GM19395 (cell line): Measurements from ENCODE around the gene DMAP1.

Experiments
- ATAC-seq: cut with Tn5 transposase; IDR thresholded peaks from one replicate; pipeline ENCODE4 v1.9.1; 2021; ENCODE audit warnings: mild to moderate bottlenecking, moderate library complexity; ENCODE audit not compliant: unreplicated experiment

The DMAP1 gene

GRCh38 chr1:44251989-44252671 is 38.9 kb downstream of the DMAP1 start:
- ATAC-seq = no peak

- no peak for ATAC-seq
Observed at GRCh38 chr1:44254392-44254910, 41.2 kb downstream of the DMAP1 start.

- no peak for ATAC-seq
Observed at GRCh38 chr1:44256762-44257554, 43.7 kb downstream of the DMAP1 start.

GRCh38 chr1:44259090-44259489 is 45.8 kb downstream of the DMAP1 start:
- no peak for ATAC-seq

- no peak for ATAC-seq
Observed at GRCh38 chr1:44260792-44261170, 47.5 kb downstream of the DMAP1 start.

GRCh38 chr1:44261171-44261817 is 48.0 kb downstream of the DMAP1 start:
- no peak for ATAC-seq

- ATAC-seq = no peak
Observed at GRCh38 chr1:44261962-44262361, 48.7 kb downstream of the DMAP1 start.

GRCh38 chr1:44262414-44262813 is 49.1 kb downstream of the DMAP1 start:
- ATAC-seq = no peak

- no peak for ATAC-seq
Observed at GRCh38 chr1:44262816-44263567, 49.7 kb downstream of the DMAP1 start.

GRCh38 chr1:44263568-44264450 is 50.5 kb downstream of the DMAP1 start:
- no peak for ATAC-seq

- no peak for ATAC-seq
Observed at GRCh38 chr1:44264451-44264771, 51.1 kb downstream of the DMAP1 start.

- no peak for ATAC-seq
Observed at GRCh38 chr1:44265656-44266358, 52.5 kb downstream of the DMAP1 start.

GRCh38 chr1:44266400-44267344 is 53.4 kb downstream of the DMAP1 start:
- ATAC-seq = no peak

GRCh38 chr1:44267438-44267837 is 54.2 kb downstream of the DMAP1 start:
- no peak for ATAC-seq

GRCh38 chr1:44268054-44268453 is 54.8 kb downstream of the DMAP1 start:
- no peak for ATAC-seq
